GM19372 (cell line): Measurements from ENCODE around the gene GFY.

Experiments
- ATAC-seq: cut with Tn5 transposase; IDR thresholded peaks from one replicate; pipeline ENCODE4 v1.9.1; 2021; ENCODE audit warnings: mild to moderate bottlenecking, low read depth, moderate library complexity; ENCODE audit not compliant: unreplicated experiment

The GFY gene

GRCh38 chr19:49425178-49425577 is at the start of gene GFY:
GFY (plus strand) TSS chr19:49425388; CDS start chr19:49426431, 1,043 bp downstream.
- no peak for ATAC-seq

GRCh38 chr19:49378512-49378911 is 46.7 kb upstream of the GFY start:
- no peak for ATAC-seq

GRCh38 chr19:49380391-49380790 is 44.8 kb upstream of the GFY start:
- no peak for ATAC-seq

- ATAC-seq: no peak
Measured at GRCh38 chr19:49382639-49383038, 42.5 kb upstream of the GFY start.

- ATAC-seq: no peak
Measured at GRCh38 chr19:49383599-49383998, 41.6 kb upstream of the GFY start.

- ATAC-seq: no peak
Measured at GRCh38 chr19:49387936-49388372, 37.2 kb upstream of the GFY start, which contains the start of gene KASH5. KASH5 (plus strand) TSS chr19:49388249; CDS start chr19:49390884, 2,635 bp downstream.

- ATAC-seq: no peak
Measured at GRCh38 chr19:49389406-49389805, 35.8 kb upstream of the GFY start.

GRCh38 chr19:49390131-49390928 is 34.9 kb upstream of the GFY start:
- ATAC-seq: no peak

- ATAC-seq: no peak
Measured at GRCh38 chr19:49390929-49391359, 34.2 kb upstream of the GFY start.

- ATAC-seq: no peak
Measured at GRCh38 chr19:49391581-49392399, 33.4 kb upstream of the GFY start.

GRCh38 chr19:49393881-49394280 is 31.3 kb upstream of the GFY start:
- ATAC-seq: no peak

GRCh38 chr19:49395581-49396407 is 29.4 kb upstream of the GFY start:
- no peak for ATAC-seq

- no peak for ATAC-seq
Measured at GRCh38 chr19:49396738-49397505, 28.3 kb upstream of the GFY start.

GRCh38 chr19:49398001-49398615 is 27.1 kb upstream of the GFY start:
- ATAC-seq: no peak

GRCh38 chr19:49398931-49399330 is 26.3 kb upstream of the GFY start:
- ATAC-seq: no peak

GRCh38 chr19:49400029-49400428 is 25.2 kb upstream of the GFY start:
- ATAC-seq: no peak

GRCh38 chr19:49403404-49404187 is 21.6 kb upstream of the GFY start:
- ATAC-seq: no peak

- ATAC-seq: no peak
Measured at GRCh38 chr19:49407079-49407478, 18.1 kb upstream of the GFY start.
